ENCODE measurements around the gene FRAT2. TPM values are rescaled to one million over a fixed set of nuclear protein-coding genes. Genes with fewer than 3 reads are reported as not detected.

FRAT2 gene
- total RNA-seq, 4 donors from 2014 or later = 19.0 to 31.7 (median 24.0) TPM

DNA sequence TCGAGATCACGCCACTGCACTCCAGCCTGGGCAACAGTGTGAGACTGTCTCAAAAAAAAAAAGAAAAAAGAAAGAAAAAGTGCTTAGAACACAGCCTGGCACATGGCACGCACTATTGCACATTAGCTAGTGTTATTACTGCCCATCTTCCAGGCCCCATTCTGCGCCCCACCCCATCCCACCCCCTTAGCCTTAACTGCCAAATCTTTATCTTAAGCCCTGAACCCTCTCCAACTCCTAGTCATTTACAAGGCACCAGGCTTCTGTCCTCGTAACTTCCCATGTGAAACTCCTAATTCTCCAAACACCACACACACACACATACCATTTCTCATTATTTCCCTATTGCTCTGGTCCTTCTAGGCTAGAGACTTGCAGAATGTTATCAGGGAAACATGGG, 4.8 kb downstream of the FRAT2 start:
- H3K4me1 ChIP-seq = peaks cover 0 to 43% (median 11%) of the 10 kb centered on the region in 4 donors
- no peak overlapping the region for H3K4me3 ChIP-seq
- peaks cover 0 to 12% (median 0%) of the 10 kb centered on the region in 3 donors for H3K36me3 ChIP-seq
- no peaks in the 10 kb centered on the region for H3K27me3 ChIP-seq
- TF ChIP-seq POLR2A (IDR thresholded peaks at IDR 0.05) = no peak
- TF ChIP-seq, protein P1, sequence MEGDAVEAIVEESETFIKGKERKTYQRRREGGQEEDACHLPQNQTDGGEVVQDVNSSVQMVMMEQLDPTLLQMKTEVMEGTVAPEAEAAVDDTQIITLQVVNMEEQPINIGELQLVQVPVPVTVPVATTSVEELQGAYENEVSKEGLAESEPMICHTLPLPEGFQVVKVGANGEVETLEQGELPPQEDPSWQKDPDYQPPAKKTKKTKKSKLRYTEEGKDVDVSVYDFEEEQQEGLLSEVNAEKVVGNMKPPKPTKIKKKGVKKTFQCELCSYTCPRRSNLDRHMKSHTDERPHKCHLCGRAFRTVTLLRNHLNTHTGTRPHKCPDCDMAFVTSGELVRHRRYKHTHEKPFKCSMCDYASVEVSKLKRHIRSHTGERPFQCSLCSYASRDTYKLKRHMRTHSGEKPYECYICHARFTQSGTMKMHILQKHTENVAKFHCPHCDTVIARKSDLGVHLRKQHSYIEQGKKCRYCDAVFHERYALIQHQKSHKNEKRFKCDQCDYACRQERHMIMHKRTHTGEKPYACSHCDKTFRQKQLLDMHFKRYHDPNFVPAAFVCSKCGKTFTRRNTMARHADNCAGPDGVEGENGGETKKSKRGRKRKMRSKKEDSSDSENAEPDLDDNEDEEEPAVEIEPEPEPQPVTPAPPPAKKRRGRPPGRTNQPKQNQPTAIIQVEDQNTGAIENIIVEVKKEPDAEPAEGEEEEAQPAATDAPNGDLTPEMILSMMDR (IDR thresholded peaks at IDR 0.05) = no peak
- H3K27ac ChIP-seq = no peak overlapping the region
- DNase-seq = no peak
- H3K9me3 ChIP-seq = no peaks in the 10 kb centered on the region

DNA sequence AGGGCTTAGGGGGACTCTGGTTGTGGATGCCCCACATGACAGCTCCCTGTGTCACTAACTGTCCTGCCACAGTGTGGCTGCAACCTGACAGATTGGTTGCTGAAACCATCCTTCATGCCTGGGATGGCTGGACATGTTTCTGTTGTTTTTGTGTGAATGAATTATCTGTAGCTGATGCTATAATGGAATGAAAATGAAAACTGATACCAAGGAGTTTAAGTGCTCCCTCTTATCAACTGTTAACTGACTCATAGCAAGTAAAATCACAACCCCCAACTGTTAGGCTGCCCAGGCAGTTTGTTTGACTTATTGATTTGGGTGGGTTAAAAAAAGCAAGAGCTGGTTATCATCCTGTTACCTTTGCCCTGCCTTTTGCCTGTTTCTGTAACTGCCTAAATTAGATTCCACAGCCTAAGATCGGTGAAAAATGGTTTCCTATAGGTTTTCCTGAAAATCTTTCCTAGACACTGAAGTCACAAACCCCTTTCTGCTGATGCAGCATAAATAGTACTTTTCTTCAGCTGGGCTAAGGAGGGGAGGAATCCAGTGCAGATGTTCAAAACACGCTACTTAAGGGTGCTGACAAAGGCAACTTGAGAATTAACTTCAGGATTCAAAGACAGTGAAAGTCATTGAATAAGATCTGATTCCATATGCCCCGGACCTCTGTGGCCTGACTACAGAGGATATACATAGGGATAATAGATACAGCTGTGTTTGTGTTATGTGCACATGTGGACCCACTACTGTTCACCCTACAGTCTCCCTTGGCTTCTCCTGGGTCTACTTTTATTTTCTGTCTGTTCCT, 5.7 kb downstream of the FRAT2 start:
- Histone ChIP-seq H3K27me3 (no peaks in the 10 kb centered on the region), H3K4me3 (no peak overlapping the region), H3K4me1 (peaks cover 0 to 43% (median 11%) of the 10 kb centered on the region in 4 donors), H3K9me3 (no peaks in the 10 kb centered on the region), H3K27ac (peak overlapping the region in 2 of 4 donors; percentile 17 to 25), H3K36me3 (peaks cover 0 to 12% (median 0%) of the 10 kb centered on the region in 3 donors)
- DNase-seq = no peak
- TF ChIP-seq, protein P1 (IDR thresholded peaks at IDR 0.05) = no peak
- no peak for TF ChIP-seq POLR2A (IDR thresholded peaks at IDR 0.05)

DNA sequence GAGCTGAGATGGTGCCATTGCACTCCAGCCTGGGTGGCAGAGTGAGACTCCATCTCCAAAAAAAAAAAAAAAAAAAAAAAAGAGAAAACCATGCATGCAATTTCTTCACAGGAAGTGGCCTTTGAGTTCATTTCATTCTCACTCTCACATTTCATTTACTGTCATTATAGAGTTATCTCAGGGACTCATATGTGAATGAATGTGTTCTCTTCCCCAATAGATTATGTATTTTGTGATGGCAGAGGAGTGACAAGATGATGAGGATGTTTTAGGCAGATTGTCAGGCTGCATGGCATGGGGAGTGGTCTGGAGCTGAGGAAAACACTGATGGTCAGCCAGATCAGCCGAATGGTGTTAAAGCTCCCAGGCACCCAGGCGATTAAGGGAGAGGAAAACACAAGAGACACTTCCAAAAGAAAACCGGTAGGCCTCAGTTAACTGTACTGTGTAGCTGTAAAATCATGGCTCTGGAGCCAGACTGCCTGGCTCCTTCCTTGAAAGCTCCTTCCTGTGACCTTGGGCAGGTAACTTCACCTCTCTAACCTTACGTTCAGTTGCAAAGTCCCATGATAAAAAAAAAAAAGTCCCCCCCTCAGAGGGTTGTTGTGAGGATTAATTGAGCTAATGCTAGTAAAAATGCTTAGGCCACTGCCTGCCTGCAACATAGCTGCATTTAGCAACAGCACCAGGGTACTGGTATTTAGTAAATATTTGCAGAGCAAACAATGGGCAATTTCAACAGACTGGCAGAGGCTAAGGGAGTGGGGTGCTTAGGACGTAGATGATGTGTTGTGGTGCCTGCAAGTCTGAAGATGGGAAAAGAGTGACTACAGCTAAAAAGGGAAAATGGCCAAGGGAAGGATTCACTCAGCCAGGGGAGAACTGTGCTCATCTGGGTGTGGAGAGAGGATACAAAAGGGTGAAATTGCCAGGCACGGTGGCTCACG, 6.9 kb downstream of the FRAT2 start:
- Histone ChIP-seq H3K9me3 (no peaks in the 10 kb centered on the region), H3K27ac (peak overlapping the region in 2 of 4 donors; percentile 25 to 33), H3K4me1 (peaks cover 0 to 43% (median 6%) of the 10 kb centered on the region in 4 donors), H3K36me3 (peaks cover 0 to 12% (median 0%) of the 10 kb centered on the region in 3 donors), H3K4me3 (no peak overlapping the region), H3K27me3 (no peaks in the 10 kb centered on the region)
- no peak for DNase-seq
- TF ChIP-seq, protein P1 (IDR thresholded peaks at IDR 0.05) = no peak
- no peak for TF ChIP-seq POLR2A (IDR thresholded peaks at IDR 0.05)

DNA sequence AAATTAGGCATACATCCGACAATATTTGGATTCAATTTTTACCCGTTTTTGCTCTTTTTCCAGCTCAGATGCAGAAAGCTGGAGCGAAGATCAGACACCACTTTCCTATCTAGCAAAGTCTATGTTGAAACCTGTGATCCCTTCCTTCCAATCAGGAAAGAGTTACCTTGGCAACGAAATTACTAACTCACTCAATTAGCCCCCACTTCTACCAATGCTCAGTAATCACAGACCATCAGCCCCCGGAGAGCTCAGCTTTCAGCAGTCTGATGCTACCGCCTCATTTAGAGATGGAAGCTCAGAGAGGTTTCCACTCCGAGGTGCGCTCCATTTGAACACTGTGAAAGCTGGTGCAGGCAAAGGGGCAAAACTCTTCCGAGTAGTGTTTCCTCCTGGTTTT, 8.8 kb downstream of the FRAT2 start:
- Histone ChIP-seq H3K4me1 (peaks cover 0 to 46% (median 11%) of the 10 kb centered on the region in 4 donors), H3K9me3 (no peaks in the 10 kb centered on the region), H3K36me3 (peaks cover 0 to 12% (median 0%) of the 10 kb centered on the region in 3 donors), H3K27ac (no peak overlapping the region), H3K27me3 (no peaks in the 10 kb centered on the region), H3K4me3 (no peak overlapping the region)
- DNase-seq = no peak
- TF ChIP-seq POLR2A (IDR thresholded peaks at IDR 0.05) = no peak
- TF ChIP-seq, protein P1 (IDR thresholded peaks at IDR 0.05) = no peak

DNA sequence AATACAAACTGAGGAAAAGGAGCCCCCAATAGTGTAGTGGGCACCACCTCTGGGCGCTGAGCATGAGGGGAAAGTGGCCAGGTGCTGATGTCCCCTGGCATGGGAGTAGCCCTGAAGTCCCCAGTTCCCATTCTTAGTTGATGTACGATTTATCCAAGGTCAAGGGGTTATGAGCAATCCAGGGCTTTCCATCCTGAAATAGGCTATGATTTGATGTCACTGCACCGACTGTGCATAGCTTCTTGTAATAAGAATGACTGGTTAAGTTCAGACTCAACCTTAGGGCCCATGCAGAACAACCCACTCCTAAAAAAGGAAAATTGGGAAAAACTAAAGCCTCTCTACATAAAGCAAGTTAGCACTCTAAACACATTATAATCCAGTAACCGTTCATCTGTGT, 11.0 kb downstream of the FRAT2 start:
- no peak for DNase-seq
- Histone ChIP-seq H3K4me3 (no peak overlapping the region), H3K4me1 (peaks cover 0 to 37% (median 12%) of the 10 kb centered on the region in 4 donors), H3K27me3 (no peaks in the 10 kb centered on the region), H3K27ac (no peak overlapping the region), H3K9me3 (no peaks in the 10 kb centered on the region), H3K36me3 (peaks cover 0 to 2% (median 0%) of the 10 kb centered on the region in 3 donors)
- no peak for TF ChIP-seq POLR2A (IDR thresholded peaks at IDR 0.05)
- TF ChIP-seq, protein P1 (IDR thresholded peaks at IDR 0.05) = no peak
